Mesenchymal stem cell (in vitro differentiated cells and primary cell): ENCODE results near the gene CFAP99.
"Not testable (repeated sequence)": the region's sequence is repeated elsewhere in the genome, so short reads cannot be mapped to it uniquely, and the experiment has no call there.

Experiments
- DNase-seq: peaks from one replicate; pipeline ENCODE4 v3.0.0-alpha.2; 2013
- H2AFZ ChIP-seq: one replicate; pipeline ENCODE4 v1.6.1; 2013; ENCODE audit warnings: low read depth, mild to moderate bottlenecking, control low read depth, inconsistent platforms, low read length, moderate library complexity
- H2AK5ac ChIP-seq: 2 replicates; pipeline ENCODE4 v1.6.1; 2013; ENCODE audit warnings: low read length, moderate library complexity, mild to moderate bottlenecking, inconsistent platforms; ENCODE audit not compliant: severe bottlenecking
- H2BK120ac ChIP-seq: one replicate; pipeline ENCODE4 v1.6.1; 2013; ENCODE audit warnings: low read depth, mild to moderate bottlenecking, inconsistent platforms, low read length, moderate library complexity
- H2BK12ac ChIP-seq, 2 experiments: one replicate each; pipeline ENCODE4 v1.6.1; 2013; ENCODE audit warnings: inconsistent platforms in 2 of 2, low read length in 2 of 2, mild to moderate bottlenecking in 2 of 2, moderate library complexity in 2 of 2, control low read depth in 1 of 2
- H2BK15ac ChIP-seq: one replicate; pipeline ENCODE4 v1.6.1; 2013; ENCODE audit warnings: mild to moderate bottlenecking, low read depth, inconsistent platforms; ENCODE audit not compliant: poor library complexity, severe bottlenecking
- H2BK5ac ChIP-seq: 2 replicates; pipeline ENCODE4 v1.6.1; 2013; ENCODE audit warnings: low read depth, mild to moderate bottlenecking, low read length, control low read depth, inconsistent platforms; ENCODE audit not compliant: poor library complexity, severe bottlenecking
- H3K14ac ChIP-seq, 2 experiments: one replicate each; pipeline ENCODE4 v1.6.1; 2013; ENCODE audit warnings: inconsistent platforms in 2 of 2, low read length in 2 of 2, control low read depth in 1 of 2, mild to moderate bottlenecking in 1 of 2, moderate library complexity in 1 of 2
- H3K18ac ChIP-seq, 2 experiments: one replicate each; pipeline ENCODE4 v1.6.1; 2013; ENCODE audit warnings: inconsistent platforms in 2 of 2, low read length in 2 of 2, control low read depth in 1 of 2, low read depth in 1 of 2, mild to moderate bottlenecking in 1 of 2
- H3K23ac ChIP-seq, 2 experiments: one replicate each; pipeline ENCODE4 v1.6.1; 2013; ENCODE audit warnings: inconsistent platforms in 2 of 2, low read length in 2 of 2, mild to moderate bottlenecking in 2 of 2, moderate library complexity in 2 of 2, control low read depth in 1 of 2
- H3K27ac ChIP-seq: 2 replicates; pipeline ENCODE4 v1.5.1; 2013; ENCODE audit warnings: mild to moderate bottlenecking, moderate library complexity, low read length, control low read depth, inconsistent platforms; ENCODE audit not compliant: poor library complexity, severe bottlenecking
- H3K27me3 ChIP-seq, 2 experiments: 2 replicates each; pipeline versions ENCODE4 v1.6.1 to v1.7.0; 2013; ENCODE audit warnings: low read length in 2 of 2, mild to moderate bottlenecking in 2 of 2, moderate library complexity in 2 of 2, control low read depth in 1 of 2, inconsistent platforms in 1 of 2; ENCODE audit not compliant: control insufficient read depth in 1 of 2, insufficient read depth in 1 of 2
- H3K36me3 ChIP-seq, 2 experiments: 2 replicates each; pipeline versions ENCODE4 v1.6.1 to v1.7.0; 2013; ENCODE audit warnings: low read length in 2 of 2, control low read depth in 1 of 2, inconsistent platforms in 1 of 2, low read depth in 1 of 2, mild to moderate bottlenecking in 1 of 2; ENCODE audit not compliant: insufficient read depth in 2 of 2, control insufficient read depth in 1 of 2
- H3K4ac ChIP-seq, 2 experiments: one replicate each; pipeline ENCODE4 v1.6.1; 2013; ENCODE audit warnings: inconsistent platforms in 2 of 2, low read length in 2 of 2, mild to moderate bottlenecking in 2 of 2, moderate library complexity in 2 of 2, control low read depth in 1 of 2, low read depth in 1 of 2
- H3K4me1 ChIP-seq: 2 replicates; pipeline ENCODE4 v1.6.1; 2013; ENCODE audit warnings: low read depth, low read length, control low read depth; ENCODE audit not compliant: control insufficient read depth, insufficient read depth
- H3K4me2 ChIP-seq: 2 replicates; pipeline ENCODE4 v1.6.1; 2013; ENCODE audit warnings: low read length, mild to moderate bottlenecking, inconsistent platforms; ENCODE audit not compliant: poor library complexity, severe bottlenecking
- H3K4me3 ChIP-seq, 2 experiments: 2 replicates each; pipeline versions ENCODE4 v1.5.1 to v1.7.0; 2013; ENCODE audit warnings: low read length in 2 of 2, mild to moderate bottlenecking in 2 of 2, control low read depth in 1 of 2, low read depth in 1 of 2; ENCODE audit not compliant: insufficient read depth in 1 of 2
- H3K79me1 ChIP-seq: replicated peaks from 2 replicates; pipeline ENCODE4 v1.6.1; 2013; ENCODE audit warnings: mild to moderate bottlenecking, control low read depth, low read length, inconsistent platforms; ENCODE audit not compliant: poor library complexity, severe bottlenecking
- H3K9ac ChIP-seq: 2 replicates; pipeline ENCODE4 v1.7.0; 2013; ENCODE audit warnings: mild to moderate bottlenecking, low read length, moderate library complexity
- H3K9me3 ChIP-seq: 2 replicates; pipeline ENCODE4 v1.7.0; 2013; ENCODE audit warnings: mild to moderate bottlenecking, low read length; ENCODE audit not compliant: control insufficient read depth
- H4K8ac ChIP-seq: one replicate; pipeline ENCODE4 v1.6.1; 2013; ENCODE audit warnings: inconsistent platforms, mild to moderate bottlenecking, low read length, moderate library complexity
- H4K91ac ChIP-seq: one replicate; pipeline ENCODE4 v1.6.1; 2013; ENCODE audit warnings: mild to moderate bottlenecking, low read length, inconsistent platforms
- WGBS: methylation state at CpG from one replicate; pipeline ENCODE4 v1.1.7; 2013; ENCODE audit warnings: mixed read lengths; 5-methylcytosine and 5-hydroxymethylcytosine counted together

Gene CFAP99

DNA sequence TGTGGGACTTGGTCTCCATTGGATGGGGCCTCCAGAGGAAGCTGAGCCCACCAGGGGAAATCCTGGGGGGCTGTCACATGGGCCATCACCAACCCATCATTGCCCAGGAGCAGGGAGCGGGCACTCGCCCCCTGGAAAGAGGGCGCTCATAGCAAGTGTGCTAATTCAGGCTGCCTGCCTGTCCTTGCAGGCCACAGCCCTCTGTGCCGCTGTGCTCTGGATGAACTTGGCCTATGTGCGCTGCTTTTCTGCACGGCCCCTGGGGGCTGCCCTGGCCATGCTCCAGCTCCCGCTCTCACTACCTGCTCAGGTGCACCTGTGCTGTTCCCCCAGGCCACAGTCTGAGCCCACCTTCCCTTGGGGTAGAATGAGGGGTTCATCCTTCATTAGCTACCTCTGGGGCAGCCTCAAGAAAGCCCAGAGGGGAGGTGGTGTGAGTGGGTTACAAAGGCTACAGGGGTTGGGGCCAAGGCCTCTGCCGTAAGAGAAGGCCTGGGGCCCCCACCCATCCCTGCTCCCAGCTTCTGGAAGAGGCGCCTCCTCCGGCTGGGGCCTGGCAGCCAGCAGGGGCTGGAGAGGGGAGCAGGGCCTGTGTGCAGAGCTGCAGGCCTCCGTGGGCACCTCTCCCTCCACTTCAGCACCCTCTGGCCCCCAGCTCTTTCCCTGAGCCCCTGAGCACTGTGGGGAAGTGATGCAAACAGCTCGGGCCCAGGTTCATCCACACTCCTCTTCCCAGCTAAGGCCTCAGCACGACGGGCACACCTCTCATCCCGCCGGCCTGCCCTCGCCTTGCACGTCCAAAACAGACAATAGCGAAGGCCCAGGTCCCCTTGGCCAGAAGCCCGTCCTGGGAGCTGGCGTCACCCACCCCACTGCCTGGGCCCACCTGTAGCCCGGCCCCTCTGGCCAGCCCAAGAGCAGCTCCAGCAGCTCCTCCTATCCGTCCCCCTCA is 8.9 kb downstream of the CFAP99 start:
- no peak for DNase-seq
- WGBS = 90% methylated on average over 23 of the region's 23 CpGs

DNA sequence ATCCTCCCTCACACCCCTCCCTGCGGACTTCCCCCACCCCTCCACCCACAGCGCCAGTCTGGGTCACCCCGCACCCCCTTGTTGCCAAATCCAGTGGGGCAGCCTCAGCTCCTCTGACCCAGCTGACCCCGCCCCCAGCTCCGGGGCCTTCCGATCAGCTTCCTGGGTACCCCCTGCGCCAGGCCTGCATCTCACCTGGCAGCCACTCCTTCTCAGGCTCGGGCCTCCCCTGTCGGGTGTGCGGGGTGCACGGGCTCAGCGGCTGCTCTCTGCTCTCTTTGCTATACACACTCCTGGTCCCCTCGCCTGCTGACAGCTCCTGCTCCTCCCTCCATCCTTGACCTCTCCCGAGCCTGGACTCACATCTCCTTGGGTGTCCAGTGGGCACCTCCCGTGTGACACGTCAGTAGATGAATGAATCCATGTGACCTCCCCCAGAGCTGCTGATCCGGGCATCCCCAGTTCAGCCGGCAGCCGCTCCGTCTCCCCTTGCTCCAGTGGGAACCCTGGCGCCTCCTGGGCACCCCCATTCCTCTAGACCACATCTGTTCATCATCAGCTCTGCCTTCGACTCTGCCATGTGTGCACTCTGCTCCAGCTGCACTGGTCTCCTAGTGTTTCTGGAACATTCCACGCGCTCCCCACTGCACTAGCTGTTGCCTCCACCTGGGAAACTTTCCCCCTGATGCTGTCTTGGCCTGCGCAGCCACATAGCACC is 9.9 kb downstream of the CFAP99 start:
- Histone ChIP-seq H2BK15ac (no peak overlapping the region), H3K4me2 (no peak overlapping the region), H3K9ac (no peak overlapping the region), H3K79me1 (no peaks in the 10 kb centered on the region), H3K14ac (no peak overlapping the region), H3K4me3 (no peak overlapping the region), H2AFZ (no peak overlapping the region), H3K4me1 (peaks cover 14% of the 10 kb centered on the region), H4K91ac (no peak overlapping the region), H3K4ac (no peak overlapping the region), H3K27ac (no peak overlapping the region), H3K18ac (no peak overlapping the region), H2AK5ac (no peak overlapping the region), H2BK5ac (no peak overlapping the region), H2BK12ac (no peak overlapping the region), H3K23ac (no peak overlapping the region), H2BK120ac (no peak overlapping the region), H3K9me3 (no peaks in the 10 kb centered on the region), H3K36me3 (peaks cover 0 to 3% of the 10 kb centered on the region in 2 experiments), H4K8ac (no peak overlapping the region), H3K27me3 (peaks cover 0 to 22% of the 10 kb centered on the region in 2 experiments)
- no peak for DNase-seq
- 89% methylated on average over 24 of the region's 25 CpGs for WGBS

More for the DNA sequence above, 8.9 kb downstream of the CFAP99 start:
- H2BK12ac ChIP-seq = no peak overlapping the region
- no peak overlapping the region for H2BK15ac ChIP-seq
- H3K18ac ChIP-seq = no peak overlapping the region
- H3K27me3 ChIP-seq = peaks cover 0 to 29% of the 10 kb centered on the region in 2 experiments
- H3K9ac ChIP-seq = no peak overlapping the region
- no peak overlapping the region for H2AFZ ChIP-seq
- no peak overlapping the region for H3K14ac ChIP-seq
- no peak overlapping the region for H3K4ac ChIP-seq
- H2AK5ac ChIP-seq = no peak overlapping the region
- peaks cover 7% of the 10 kb centered on the region for H3K4me1 ChIP-seq
- H3K9me3 ChIP-seq = no peaks in the 10 kb centered on the region
- no peak overlapping the region for H4K8ac ChIP-seq
- no peaks in the 10 kb centered on the region for H3K79me1 ChIP-seq
- H3K4me2 ChIP-seq = no peak overlapping the region
- H3K27ac ChIP-seq = no peak overlapping the region
- no peak overlapping the region for H3K23ac ChIP-seq
- H2BK5ac ChIP-seq = no peak overlapping the region
- H4K91ac ChIP-seq = no peak overlapping the region
- H3K4me3 ChIP-seq = no peak overlapping the region
- no peak overlapping the region for H2BK120ac ChIP-seq
- peaks cover 0 to 3% of the 10 kb centered on the region in 2 experiments for H3K36me3 ChIP-seq

DNA sequence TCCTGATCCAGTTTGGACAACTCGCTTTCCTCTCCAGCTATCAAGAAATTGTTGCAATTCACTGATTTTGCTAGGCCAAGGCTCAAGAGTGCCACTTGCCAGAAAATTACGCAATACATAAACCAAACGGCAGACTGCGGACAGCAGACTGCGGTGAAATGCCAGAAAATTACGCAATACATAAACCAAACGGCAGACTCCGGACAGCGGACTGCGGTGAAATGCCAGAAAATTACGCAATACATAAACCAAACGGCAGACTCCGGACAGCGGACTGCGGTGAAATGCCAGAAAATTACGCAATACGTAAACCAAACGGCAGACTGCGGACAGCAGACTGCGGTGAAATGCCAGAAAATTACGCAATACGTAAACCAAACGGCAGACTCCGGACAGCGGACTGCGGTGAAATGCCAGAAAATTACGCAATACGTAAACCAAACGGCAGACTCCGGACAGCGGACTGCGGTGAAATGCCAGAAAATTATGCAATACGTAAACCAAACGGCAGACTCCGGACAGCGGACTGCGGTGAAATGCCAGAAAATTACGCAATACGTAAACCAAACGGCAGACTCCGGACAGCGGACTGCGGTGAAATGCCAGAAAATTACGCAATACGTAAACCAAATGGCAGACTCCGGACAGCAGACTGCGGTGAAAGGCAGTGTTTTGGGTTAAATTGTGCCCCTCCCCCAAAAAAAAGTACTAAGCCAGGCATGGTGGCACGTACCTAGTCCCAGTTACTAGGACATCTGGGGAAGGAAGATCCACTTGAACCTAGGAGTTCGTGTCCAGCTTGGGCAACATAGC is 11.4 kb downstream of the CFAP99 start:
- not testable (repeated sequence) for H3K9me3 ChIP-seq, H2BK5ac ChIP-seq, H3K4me3 ChIP-seq, H3K14ac ChIP-seq, H2BK15ac ChIP-seq, H3K23ac ChIP-seq, H3K9ac ChIP-seq, H2AK5ac ChIP-seq, H4K8ac ChIP-seq, H3K79me1 ChIP-seq, H2BK120ac ChIP-seq, H3K4me2 ChIP-seq, H3K27ac ChIP-seq, H4K91ac ChIP-seq, H2AFZ ChIP-seq, H3K18ac ChIP-seq, H2BK12ac ChIP-seq, H3K36me3 ChIP-seq, H3K4ac ChIP-seq
- Histone ChIP-seq H3K27me3 (peaks cover 0 to 35% of the 10 kb centered on the region in 2 experiments), H3K4me1 (peaks cover 20% of the 10 kb centered on the region)
- WGBS = 91% methylated on average over 25 of the region's 49 CpGs
- DNase-seq = peak; percentile 28
